ENCODE results near the gene ATXN1. TPM values are rescaled to one million over a fixed set of nuclear protein-coding genes. Genes with fewer than 3 reads are reported as not detected.

The ATXN1 gene
- total RNA-seq, 4 donors from 2014 or later = 38.7 to 78.3 (median 62.6) TPM

DNA sequence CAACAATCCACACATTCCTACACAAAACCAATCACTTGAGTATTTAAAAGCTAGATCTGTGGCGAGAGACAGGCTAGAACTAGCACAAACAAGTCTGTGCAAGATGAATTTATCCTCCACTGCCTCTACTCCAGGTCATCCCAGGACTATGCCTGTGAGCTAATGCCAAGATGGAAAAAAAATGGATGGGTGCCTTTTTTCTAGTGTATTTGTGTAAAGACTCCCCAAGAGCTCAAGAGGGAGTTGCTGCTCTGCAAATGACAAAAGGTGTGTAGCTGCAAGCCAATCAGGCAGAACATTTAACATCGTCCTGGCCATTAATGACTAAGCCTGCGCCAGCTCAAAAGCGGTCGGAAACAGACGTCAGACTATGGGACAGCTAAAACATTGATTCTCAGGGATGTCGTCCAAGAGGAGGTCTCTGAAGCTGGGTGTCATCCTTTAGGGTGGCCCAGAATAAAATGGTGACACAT is 21.9 kb downstream of the ATXN1 start:
- Histone ChIP-seq H3K36me3 (no peaks in the 10 kb centered on the region), H3K27me3 (no peaks in the 10 kb centered on the region), H3K9me3 (no peaks in the 10 kb centered on the region), H3K4me3 (no peak overlapping the region), H3K4me1 (peaks cover 30 to 75% (median 31%) of the 10 kb centered on the region in 3 donors), H3K27ac (peak overlapping the region; percentile 28 to 69 (median 57))
- TF ChIP-seq POLR2AphosphoS5 (IDR thresholded peaks at IDR 0.05) = peak; percentile 78
- no peak for TF ChIP-seq EP300 (IDR thresholded peaks at IDR 0.05)
- TF ChIP-seq CTCF (IDR thresholded peaks at IDR 0.05) = peak in 3 of 4 experiments; percentile 36 to 53 (median 49)
- ATAC-seq = peak; percentile 80
- 28 to 72% methylated on average over 5 to 7 of the region's 7 CpGs for WGBS, 2 donors (ENCODE audit: low coverage in 1 of 2)

DNA sequence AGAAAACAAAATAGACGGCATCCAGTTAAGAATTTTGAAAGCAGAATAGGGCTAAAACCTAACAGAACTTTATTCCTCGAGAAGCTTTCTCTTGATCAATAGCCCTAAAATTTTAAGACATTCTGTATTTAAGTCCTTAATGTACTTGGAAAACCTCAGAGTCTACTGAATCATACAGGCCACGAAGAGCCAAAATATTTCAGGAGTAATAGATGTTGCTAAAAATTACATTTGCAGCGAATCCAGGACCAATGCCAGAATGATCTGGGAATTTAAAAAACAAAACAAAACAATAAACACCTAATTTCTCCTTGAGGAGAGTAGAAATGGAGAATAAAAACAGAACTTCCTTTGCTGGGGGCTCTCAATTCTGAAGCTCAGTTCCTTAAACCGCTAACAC is 23.3 kb downstream of the ATXN1 start:
- Histone ChIP-seq H3K4me3 (no peak overlapping the region), H3K36me3 (no peaks in the 10 kb centered on the region), H3K9me3 (no peaks in the 10 kb centered on the region), H3K27me3 (no peaks in the 10 kb centered on the region), H3K27ac (peak overlapping the region in 3 of 4 donors; percentile 45 to 64 (median 58)), H3K4me1 (peaks cover 30 to 68% (median 31%) of the 10 kb centered on the region in 3 donors)
- ATAC-seq = no peak
- WGBS, 2 donors (ENCODE audit: low coverage in 1 of 2) = 45 to 81% methylated on average over 4 to 5 of the region's 5 CpGs
- TF ChIP-seq CTCF (IDR thresholded peaks at IDR 0.05) (no peak), EP300 (IDR thresholded peaks at IDR 0.05) (no peak), POLR2AphosphoS5 (IDR thresholded peaks at IDR 0.05) (no peak), POLR2A (IDR thresholded peaks at IDR 0.05) (no peak)

DNA sequence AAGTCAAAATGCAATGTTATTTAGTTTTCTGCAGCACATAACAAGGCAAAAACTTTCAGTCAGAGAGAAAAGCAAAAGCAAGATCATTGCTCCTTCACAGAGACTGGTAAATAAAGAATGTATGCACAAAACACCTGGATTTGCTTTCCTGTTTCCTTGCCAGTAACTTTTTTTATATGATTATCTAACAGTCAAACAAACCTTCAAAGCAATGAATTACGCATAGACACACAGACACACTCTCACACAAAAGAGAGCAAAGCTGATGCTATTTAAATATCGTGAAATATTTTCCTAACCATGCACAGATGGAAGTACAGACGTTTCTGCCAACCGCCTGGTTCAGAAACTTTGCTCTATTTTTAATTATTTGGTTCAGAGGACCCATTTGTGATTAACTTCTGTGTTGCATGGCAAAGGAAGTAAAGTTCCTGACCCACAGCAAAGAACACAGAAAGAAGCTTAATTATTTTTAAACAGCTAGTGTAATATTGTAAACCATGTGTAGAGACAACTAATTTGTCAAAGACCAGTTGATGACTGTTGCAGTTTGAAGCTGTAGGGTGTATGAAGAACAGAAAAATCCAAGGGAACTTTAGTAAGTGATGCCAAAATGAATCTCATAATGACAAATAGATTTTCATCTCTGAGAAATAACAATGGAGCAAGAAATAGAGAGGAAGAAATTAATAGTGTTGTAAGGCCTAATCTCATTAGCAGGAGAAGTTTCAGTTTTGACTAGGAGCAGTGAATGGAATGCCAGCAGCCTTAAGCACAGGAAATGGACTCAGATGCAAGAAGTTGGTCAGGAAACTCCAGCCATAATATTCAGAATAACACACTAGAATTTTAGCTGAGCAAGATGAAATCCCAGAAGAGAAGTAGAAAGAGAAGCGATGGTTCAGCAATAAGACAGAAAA is 24.1 kb downstream of the ATXN1 start:
- Histone ChIP-seq H3K4me1 (peaks cover 30 to 67% (median 31%) of the 10 kb centered on the region in 3 donors), H3K4me3 (no peak overlapping the region), H3K27me3 (no peaks in the 10 kb centered on the region), H3K9me3 (no peaks in the 10 kb centered on the region), H3K36me3 (no peaks in the 10 kb centered on the region), H3K27ac (peak overlapping the region; percentile 43 to 64 (median 52))
- WGBS, 2 donors (ENCODE audit: low coverage in 1 of 2) = 20 to 27% methylated on average over 5 of the region's 5 CpGs
- no peak for ATAC-seq
- no peak for TF ChIP-seq POLR2A (IDR thresholded peaks at IDR 0.05)
- TF ChIP-seq POLR2AphosphoS5 (IDR thresholded peaks at IDR 0.05) = peak; percentile 34
- TF ChIP-seq EP300 (IDR thresholded peaks at IDR 0.05) = no peak
- TF ChIP-seq CTCF (IDR thresholded peaks at IDR 0.05) = no peak

- TF ChIP-seq EP300 (IDR thresholded peaks at IDR 0.05) (no peak), POLR2AphosphoS5 (IDR thresholded peaks at IDR 0.05) (no peak), POLR2A (IDR thresholded peaks at IDR 0.05) (no peak), CTCF (IDR thresholded peaks at IDR 0.05) (no peak)
- 91% methylated on average over 2 of the region's 2 CpGs; no CpG with 5 or more reads in 1 of the 2 donors for WGBS, 2 donors (ENCODE audit: low coverage in 1 of 2)
- no peak overlapping the region for H3K27ac ChIP-seq
- no peaks in the 10 kb centered on the region for H3K9me3 ChIP-seq
- H3K36me3 ChIP-seq = no peaks in the 10 kb centered on the region
- no peak for ATAC-seq
- no peak overlapping the region for H3K4me3 ChIP-seq
- no peaks in the 10 kb centered on the region for H3K27me3 ChIP-seq
- peaks cover 30 to 61% (median 31%) of the 10 kb centered on the region in 3 donors for H3K4me1 ChIP-seq
These were observed 26.2 kb downstream of the ATXN1 start for GRCh38 chr6:16735014-16735413.

Data from gastroesophageal sphincter (tissue), 4 donors.